Lower lobe of right lung (tissue), 2 donors: ENCODE data around the gene SPEF2. TPM values are rescaled to one million over a fixed set of nuclear protein-coding genes. Genes with fewer than 3 reads are reported as not detected.
"Not testable (repeated sequence)": the region's sequence is repeated elsewhere in the genome, so short reads cannot be mapped to it uniquely, and the experiment has no call there.

Experiments
- ATAC-seq, 2 donors: fragments of 200-7000 bp; cut with Tn5 transposase; one replicate each; pipeline ENCODE4 v1.9.1; 2020 to 2022; ENCODE audit warnings: mild to moderate bottlenecking in 2 of 2, moderate library complexity in 2 of 2
- DNase-seq: peaks from one replicate; pipeline ENCODE4 v3.0.0-alpha.2; 2020
- H3K27ac ChIP-seq: fragments of 200-600 bp; one replicate; pipeline ENCODE4 v1.8.0; 2022
- H3K27me3 ChIP-seq: fragments of 200-600 bp; one replicate; pipeline ENCODE4 v1.8.0; 2022; ENCODE audit warnings: low read depth
- H3K36me3 ChIP-seq: fragments of 200-600 bp; one replicate; pipeline ENCODE4 v1.8.0; 2022; ENCODE audit warnings: mild to moderate bottlenecking
- H3K4me1 ChIP-seq: fragments of 200-600 bp; one replicate; pipeline ENCODE4 v1.8.0; 2022
- H3K4me3 ChIP-seq: fragments of 200-600 bp; one replicate; pipeline ENCODE4 v1.8.0; 2022; ENCODE audit warnings: mild to moderate bottlenecking
- H3K9me3 ChIP-seq: fragments of 200-600 bp; one replicate; pipeline ENCODE4 v1.8.0; 2022
- CTCF ChIP-seq: fragments of 200-600 bp; IDR thresholded peaks from one replicate; pipeline ENCODE4 v1.8.0; 2022; ENCODE audit warnings: antibody characterized with exemption, mild to moderate bottlenecking
- intact Hi-C: fragments of 100-400 bp; cut with DNase I; formaldehyde crosslinking; loops from one replicate; pipeline ENCODE4 v1.11.0; 2022
- total RNA-seq: library from RNA; stranded (reverse); fragmentation: NEBNext Ultra II Directional; extraction: Animal tissue kit (Norgen Biotek cat#: 25700); gene quantifications from one replicate; pipeline ENCODE4 v1.2.1, GENCODE V29; 2021
- donor health status: DM: no; HTN: yes; CAD: no; lungs with severe emphysema.

The SPEF2 gene
- total RNA-seq, 1 donor from 2014 or later: 17.6 TPM

GRCh38 chr5:35668794-35669193 is 51.1 kb downstream of the SPEF2 start:
- H3K4me3 ChIP-seq: no peak overlapping the region
- DNase-seq (no peak), ATAC-seq (no peak)
- no peaks in the 10 kb centered on the region for H3K36me3 ChIP-seq
- no peaks in the 10 kb centered on the region for H3K4me1 ChIP-seq
- no peak for TF ChIP-seq CTCF
- H3K27ac ChIP-seq: no peak overlapping the region
- intact Hi-C loops: no loop called here
- no peaks in the 10 kb centered on the region for H3K9me3 ChIP-seq
- H3K27me3 ChIP-seq: no peaks in the 10 kb centered on the region

GRCh38 chr5:35671541-35672295 is 54.1 kb downstream of the SPEF2 start:
- Histone ChIP-seq H3K27me3 (no peaks in the 10 kb centered on the region), H3K4me3 (no peak overlapping the region), H3K36me3 (no peaks in the 10 kb centered on the region), H3K27ac (no peak overlapping the region), H3K4me1 (no peaks in the 10 kb centered on the region), H3K9me3 (no peaks in the 10 kb centered on the region)
- no peak for TF ChIP-seq CTCF
- intact Hi-C loops: no loop called here
- DNase-seq (no peak), ATAC-seq (no peak)

- not testable (repeated sequence) for ATAC-seq
These were observed 54.6 kb downstream of the SPEF2 start for GRCh38 chr5:35672296-35672655.

GRCh38 chr5:35672995-35673394 is 55.3 kb downstream of the SPEF2 start:
- H3K9me3 ChIP-seq: no peaks in the 10 kb centered on the region
- no peaks in the 10 kb centered on the region for H3K36me3 ChIP-seq
- TF ChIP-seq CTCF: no peak
- no peak for DNase-seq
- no peaks in the 10 kb centered on the region for H3K27me3 ChIP-seq
- no peaks in the 10 kb centered on the region for H3K4me1 ChIP-seq
- no peak for ATAC-seq
- intact Hi-C loops: no loop called here
- no peak overlapping the region for H3K27ac ChIP-seq
- H3K4me3 ChIP-seq: no peak overlapping the region

More at GRCh38 chr5:35672296-35672655, 54.6 kb downstream of the SPEF2 start:
- H3K36me3 ChIP-seq, H3K4me1 ChIP-seq, H3K27me3 ChIP-seq, DNase-seq, intact Hi-C loops, H3K4me3 ChIP-seq, H3K27ac ChIP-seq, H3K9me3 ChIP-seq: not testable (repeated sequence)

GRCh38 chr5:35674049-35674448 is 56.4 kb downstream of the SPEF2 start:
- Histone ChIP-seq H3K27me3 (no peaks in the 10 kb centered on the region), H3K27ac (no peak overlapping the region), H3K4me1 (no peaks in the 10 kb centered on the region), H3K36me3 (no peaks in the 10 kb centered on the region), H3K4me3 (no peak overlapping the region), H3K9me3 (no peaks in the 10 kb centered on the region)
- no peak for TF ChIP-seq CTCF
- intact Hi-C loops: no loop called here
- DNase-seq: no peak
- ATAC-seq: no peak

- Histone ChIP-seq H3K4me3 (no peak overlapping the region), H3K36me3 (no peaks in the 10 kb centered on the region), H3K27ac (no peak overlapping the region), H3K27me3 (no peaks in the 10 kb centered on the region), H3K9me3 (no peaks in the 10 kb centered on the region), H3K4me1 (no peaks in the 10 kb centered on the region)
- ATAC-seq (no peak), DNase-seq (no peak)
- intact Hi-C loops: no loop called here
- TF ChIP-seq CTCF: no peak
These were observed 57.7 kb downstream of the SPEF2 start for GRCh38 chr5:35675392-35675791.
